ENCODE data around the gene PMEPA1. TPM values are rescaled to one million over a fixed set of nuclear protein-coding genes. Genes with fewer than 3 reads are reported as not detected.

The PMEPA1 gene, protein sequence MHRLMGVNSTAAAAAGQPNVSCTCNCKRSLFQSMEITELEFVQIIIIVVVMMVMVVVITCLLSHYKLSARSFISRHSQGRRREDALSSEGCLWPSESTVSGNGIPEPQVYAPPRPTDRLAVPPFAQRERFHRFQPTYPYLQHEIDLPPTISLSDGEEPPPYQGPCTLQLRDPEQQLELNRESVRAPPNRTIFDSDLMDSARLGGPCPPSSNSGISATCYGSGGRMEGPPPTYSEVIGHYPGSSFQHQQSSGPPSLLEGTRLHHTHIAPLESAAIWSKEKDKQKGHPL
- total RNA-seq (2022; extraction: Qiagen RNA extraction; ENCODE audit: low read depth), result 212 to 493 TPM (median 420 TPM) in 5 replicates

DNA sequence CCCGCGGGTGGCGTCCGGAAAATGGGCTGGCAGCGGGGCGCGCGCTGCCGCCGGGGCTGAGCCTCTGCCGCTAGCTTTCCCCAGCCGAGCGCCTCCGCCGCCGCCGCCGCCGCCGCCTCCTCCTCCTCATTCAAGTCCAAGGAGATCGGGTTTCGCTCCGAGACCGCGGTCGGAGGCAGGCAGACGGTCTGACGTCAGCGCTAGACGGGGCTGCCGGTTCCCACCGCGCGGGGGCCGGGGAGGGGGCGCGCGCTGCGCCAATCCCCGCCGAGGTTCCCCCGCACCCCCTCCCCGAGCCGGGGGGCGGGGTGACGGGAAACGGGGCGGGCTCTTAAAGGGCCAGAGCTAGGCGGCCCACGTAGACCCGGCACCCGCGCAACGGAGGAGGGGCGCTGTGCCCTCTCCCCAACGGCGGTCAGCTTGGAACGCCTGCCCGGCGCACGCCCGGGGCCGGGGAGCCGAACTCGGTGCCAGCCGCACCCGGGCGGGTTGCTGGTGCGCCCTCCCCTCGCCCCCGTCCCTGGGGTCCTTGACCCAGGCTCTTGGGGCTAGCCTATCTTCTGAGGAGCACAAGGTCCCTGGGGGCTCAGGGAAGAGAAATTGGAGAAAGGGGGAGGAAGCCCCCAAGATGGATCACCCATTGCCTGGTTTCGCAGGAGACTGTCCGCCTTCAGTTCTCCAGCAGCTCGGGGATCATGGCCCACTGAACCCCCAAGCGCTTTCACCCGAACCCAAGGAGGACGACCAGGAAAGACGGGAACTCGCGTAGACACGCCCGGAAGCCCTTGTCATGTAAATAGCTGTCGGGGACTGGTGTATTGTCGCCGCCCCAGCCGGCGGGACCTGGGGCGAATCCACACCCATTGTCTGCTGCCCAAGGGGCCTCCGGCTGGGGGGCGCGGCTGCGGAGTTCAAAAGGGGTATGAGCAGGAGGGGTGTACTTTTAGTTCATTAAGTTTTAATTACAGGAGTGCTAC lies at the start of gene PMEPA1:
PMEPA1 (minus strand) TSS at position 193 of the 977 bp plus-strand sequence. CDS start 433 bp downstream, outside the sequence.

GRCh38 chr20:57620274-57620990 lies 89.4 kb downstream of the PMEPA1 start, which contains the start of gene ZBP1:
Gene ZBP1 (minus strand): TSS chr20:57620426. CDS start chr20:57620295, 131 bp downstream.

Other genes starting within 250 kb of the PMEPA1 start
- 0.12 TPM in 1 of 5 replicates, not detected in the others for gene CTCFL, start 184.9 kb downstream of the PMEPA1 start, total RNA-seq (2022; extraction: Qiagen RNA extraction; ENCODE audit: low read depth)
- gene PCK1, start 148.9 kb downstream of the PMEPA1 start, total RNA-seq (2022; extraction: Qiagen RNA extraction; ENCODE audit: low read depth), result 0.05 TPM in 1 of 5 replicates, not detected in the others
- 0.02 to 0.10 TPM (median 0.07 TPM) in 3 of 5 replicates, not detected in the others for gene ZBP1, start 89.6 kb downstream of the PMEPA1 start, total RNA-seq (2022; extraction: Qiagen RNA extraction; ENCODE audit: low read depth)